Measurements from ENCODE around the gene LENG1.

Gene LENG1

GRCh38 chr19:54137699-54138488, 21.6 kb downstream of the LENG1 start, which contains the start of gene CNOT3:
Gene CNOT3 (plus strand): TSS chr19:54137762. CDS start chr19:54142979, 5,217 bp downstream.
- peak; percentile 52 for DNase-seq

GRCh38 chr19:54136864-54137698, 22.4 kb downstream of the LENG1 start:
- DNase-seq: peak; percentile 99

- DNase-seq: no peak
Measured at GRCh38 chr19:54136086-54136863, 23.2 kb downstream of the LENG1 start.

GRCh38 chr19:54133957-54134590, 25.4 kb downstream of the LENG1 start:
- DNase-seq: no peak

GRCh38 chr19:54133312-54133956, 26.1 kb downstream of the LENG1 start:
- DNase-seq: no peak

GRCh38 chr19:54129617-54129996, 29.9 kb downstream of the LENG1 start:
- DNase-seq: no peak

GRCh38 chr19:54128796-54129616, 30.5 kb downstream of the LENG1 start:
- DNase-seq: no peak

- DNase-seq: no peak
Measured at GRCh38 chr19:54128441-54128725, 31.1 kb downstream of the LENG1 start.

GRCh38 chr19:54127688-54128440, 31.7 kb downstream of the LENG1 start:
- no peak for DNase-seq

- DNase-seq: no peak
Measured at GRCh38 chr19:54125713-54126112, 33.8 kb downstream of the LENG1 start.

GRCh38 chr19:54124393-54124792, 35.1 kb downstream of the LENG1 start:
- DNase-seq: no peak

- DNase-seq: no peak
Measured at GRCh38 chr19:54123682-54124081, 35.8 kb downstream of the LENG1 start.

- no peak for DNase-seq
Measured at GRCh38 chr19:54121259-54121658, 38.3 kb downstream of the LENG1 start.

GRCh38 chr19:54115109-54116063, 44.1 kb downstream of the LENG1 start, which contains the start of the genes PRPF31 and TFPT:
Gene PRPF31 (plus strand): TSS chr19:54115754. CDS start chr19:54118279, 2,525 bp downstream.
Gene TFPT (minus strand): TSS chr19:54115657. CDS start chr19:54115269, 388 bp downstream.
- peak; percentile 97 for DNase-seq

GRCh38 chr19:54114340-54115108, 45.0 kb downstream of the LENG1 start:
- peak; percentile 64 for DNase-seq

GRCh38 chr19:54109651-54110050, 49.9 kb downstream of the LENG1 start:
- no peak for DNase-seq

- no peak for DNase-seq
Measured at GRCh38 chr19:54108496-54108895, 51.0 kb downstream of the LENG1 start.

GRCh38 chr19:54107876-54108490, 51.5 kb downstream of the LENG1 start:
- no peak for DNase-seq
